ENCODE data around the gene THTPA. TPM values are rescaled to one million over a fixed set of nuclear protein-coding genes. Genes with fewer than 3 reads are reported as not detected.

The THTPA gene
- total RNA-seq (ENCODE audit: unreplicated experiment): 6.9 TPM
- long read RNA-seq, partial matches to known transcripts: 0 of 5 reads
- long read RNA-seq, other reads (novel, unspliced or antisense): 0 of 5 reads

GRCh38 chr14:23555882-23556699 is at the start of gene THTPA:
Gene THTPA, plus strand, starts transcription at chr14:23556271. Its CDS starts 487 bp downstream, at chr14:23556758.
- Mint-ChIP-seq H3K27me3 (ENCODE audit: unreplicated experiment) (peaks cover 6% of the 10 kb centered on the region), H3K4me1 (ENCODE audit: unreplicated experiment) (peaks cover 19% of the 10 kb centered on the region), H3K9me3 (ENCODE audit: unreplicated experiment) (no peaks in the 10 kb centered on the region), H3K27ac (ENCODE audit: unreplicated experiment) (peak within 1 kb of the TSS; percentile 86), H3K4me3 (ENCODE audit: unreplicated experiment) (peak within 1 kb of the TSS; percentile 92), H3K36me3 (ENCODE audit: low read depth, unreplicated experiment) (peaks cover 22% of the 10 kb centered on the region)
- DNase-seq (ENCODE audit: low spot score): peak; percentile 89
- TF ChIP-seq CTCF (IDR thresholded peaks at IDR 0.05; ENCODE audit: unreplicated experiment): no peak

GRCh38 chr14:23512156-23512555 is 43.9 kb upstream of the THTPA start:
- Mint-ChIP-seq H3K36me3 (ENCODE audit: low read depth, unreplicated experiment) (peaks cover 10% of the 10 kb centered on the region), H3K27me3 (ENCODE audit: unreplicated experiment) (peaks cover 7% of the 10 kb centered on the region), H3K4me3 (ENCODE audit: unreplicated experiment) (no peak overlapping the region), H3K9me3 (ENCODE audit: unreplicated experiment) (no peaks in the 10 kb centered on the region), H3K4me1 (ENCODE audit: unreplicated experiment) (no peaks in the 10 kb centered on the region), H3K27ac (ENCODE audit: unreplicated experiment) (no peak overlapping the region)
- TF ChIP-seq CTCF (IDR thresholded peaks at IDR 0.05; ENCODE audit: unreplicated experiment): no peak
- no peak for DNase-seq (ENCODE audit: low spot score)

- Mint-ChIP-seq H3K4me3 (ENCODE audit: unreplicated experiment) (peak overlapping the region; percentile 22), H3K27ac (ENCODE audit: unreplicated experiment) (no peak overlapping the region), H3K4me1 (ENCODE audit: unreplicated experiment) (no peaks in the 10 kb centered on the region), H3K27me3 (ENCODE audit: unreplicated experiment) (peaks cover 7% of the 10 kb centered on the region), H3K9me3 (ENCODE audit: unreplicated experiment) (no peaks in the 10 kb centered on the region), H3K36me3 (ENCODE audit: low read depth, unreplicated experiment) (peaks cover 10% of the 10 kb centered on the region)
- no peak for DNase-seq (ENCODE audit: low spot score)
- TF ChIP-seq CTCF (IDR thresholded peaks at IDR 0.05; ENCODE audit: unreplicated experiment): no peak
These were observed 42.9 kb upstream of the THTPA start for GRCh38 chr14:23513005-23513817.

GRCh38 chr14:23513818-23514643 is 42.0 kb upstream of the THTPA start:
- Mint-ChIP-seq H3K27ac (ENCODE audit: unreplicated experiment) (no peak overlapping the region), H3K4me3 (ENCODE audit: unreplicated experiment) (peak overlapping the region; percentile 22)

More at GRCh38 chr14:23513818-23514643, 42.0 kb upstream of the THTPA start:
- no peak for DNase-seq (ENCODE audit: low spot score)
- Mint-ChIP-seq H3K36me3 (ENCODE audit: low read depth, unreplicated experiment) (peaks cover 10% of the 10 kb centered on the region), H3K9me3 (ENCODE audit: unreplicated experiment) (no peaks in the 10 kb centered on the region), H3K4me1 (ENCODE audit: unreplicated experiment) (no peaks in the 10 kb centered on the region), H3K27me3 (ENCODE audit: unreplicated experiment) (peaks cover 7% of the 10 kb centered on the region)
- TF ChIP-seq CTCF (IDR thresholded peaks at IDR 0.05; ENCODE audit: unreplicated experiment): no peak
